IPS-15b (cell line): ENCODE measurements around the gene OR11H7.
"Not testable (repeated sequence)": the region's sequence is repeated elsewhere in the genome, so short reads cannot be mapped to it uniquely, and the experiment has no call there.

ENCODE experiments used
- H3K27me3 ChIP-seq: one replicate; pipeline ENCODE4 v1.6.1; 2013; ENCODE audit warnings: low read length; ENCODE audit not compliant: control insufficient read depth, insufficient read depth
- H3K36me3 ChIP-seq: one replicate; pipeline ENCODE4 v1.6.1; 2013; ENCODE audit warnings: low read length; ENCODE audit not compliant: control insufficient read depth, insufficient read depth
- H3K4me1 ChIP-seq: one replicate; pipeline ENCODE4 v1.6.1; 2013; ENCODE audit warnings: mild to moderate bottlenecking, low read length; ENCODE audit not compliant: control insufficient read depth, insufficient read depth
- H3K4me3 ChIP-seq: one replicate; pipeline ENCODE4 v1.5.1; 2013; ENCODE audit warnings: low read depth, low read length
- H3K9ac ChIP-seq: one replicate; pipeline ENCODE4 v1.6.1; 2013; ENCODE audit warnings: low read depth, mild to moderate bottlenecking, low read length
- H3K9me3 ChIP-seq: one replicate; pipeline ENCODE4 v1.6.1; 2013; ENCODE audit warnings: mild to moderate bottlenecking, low read length; ENCODE audit not compliant: control insufficient read depth, insufficient read depth

Gene OR11H7

GRCh38 chr14:20204721-20205120, 24.1 kb upstream of the OR11H7 start:
- H3K4me3 ChIP-seq, result no peak overlapping the region
- no peaks in the 10 kb centered on the region for H3K4me1 ChIP-seq
- no peaks in the 10 kb centered on the region for H3K27me3 ChIP-seq
- H3K9ac ChIP-seq, result no peak overlapping the region
- H3K9me3 ChIP-seq, result peaks cover 14% of the 10 kb centered on the region
- H3K36me3 ChIP-seq, result no peaks in the 10 kb centered on the region

DNA sequence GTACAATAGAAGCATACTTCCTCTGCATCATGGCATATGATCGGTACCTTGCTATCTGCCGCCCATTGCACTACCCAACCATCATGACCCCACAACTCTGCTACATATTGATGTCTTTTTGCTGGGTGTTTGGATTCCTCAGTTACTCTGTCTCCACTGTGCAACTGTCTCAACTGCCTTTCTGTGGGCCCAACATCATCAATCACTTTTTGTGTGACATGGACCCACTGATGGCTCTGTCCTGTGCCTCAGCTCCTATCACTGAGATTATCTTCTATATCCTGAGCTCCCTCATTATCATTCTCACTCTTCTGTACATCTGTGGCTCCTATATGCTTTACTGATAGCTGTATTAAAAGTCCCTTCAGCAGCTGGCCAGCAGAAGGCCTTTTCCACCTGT, 19.2 kb upstream of the OR11H7 start:
- no peaks in the 10 kb centered on the region for H3K36me3 ChIP-seq
- peaks cover 15% of the 10 kb centered on the region for H3K9me3 ChIP-seq
- no peaks in the 10 kb centered on the region for H3K27me3 ChIP-seq
- no peak overlapping the region for H3K9ac ChIP-seq
- H3K4me1 ChIP-seq, result no peaks in the 10 kb centered on the region
- H3K4me3 ChIP-seq, result no peak overlapping the region

GRCh38 chr14:20212406-20212805, 16.4 kb upstream of the OR11H7 start:
- H3K9me3 ChIP-seq, result peaks cover 15% of the 10 kb centered on the region
- H3K27me3 ChIP-seq, H3K4me1 ChIP-seq, H3K36me3 ChIP-seq, H3K9ac ChIP-seq, H3K4me3 ChIP-seq: not testable (repeated sequence)

- Histone ChIP-seq H3K36me3 (no peaks in the 10 kb centered on the region), H3K27me3 (no peaks in the 10 kb centered on the region), H3K4me1 (no peaks in the 10 kb centered on the region), H3K9ac (no peak overlapping the region), H3K9me3 (peaks cover 5% of the 10 kb centered on the region), H3K4me3 (no peak overlapping the region)
These were observed 13.6 kb upstream of the OR11H7 start for GRCh38 chr14:20215196-20215595.

DNA sequence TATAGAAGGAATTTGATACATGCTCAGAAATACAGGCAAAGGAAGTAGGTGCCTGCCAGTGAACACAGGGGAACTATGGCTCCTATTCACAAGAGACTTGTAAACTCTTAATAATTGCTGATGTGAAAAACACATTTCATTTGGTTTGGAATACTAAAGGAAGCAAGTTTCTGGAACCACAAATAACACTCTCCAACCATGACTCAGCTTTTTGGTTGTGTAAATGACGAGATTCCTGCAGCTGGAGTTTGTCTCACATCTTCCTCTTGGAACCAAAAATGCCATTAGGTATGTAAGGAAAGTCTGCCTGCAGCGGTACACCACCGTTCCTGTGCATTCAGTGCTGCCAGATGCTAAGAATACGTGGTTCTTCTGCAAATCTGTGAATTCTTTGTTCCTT, 9.7 kb upstream of the OR11H7 start:
- H3K36me3 ChIP-seq, result no peaks in the 10 kb centered on the region
- H3K4me3 ChIP-seq, result no peak overlapping the region
- no peaks in the 10 kb centered on the region for H3K9me3 ChIP-seq
- H3K4me1 ChIP-seq, result no peaks in the 10 kb centered on the region
- no peak overlapping the region for H3K9ac ChIP-seq
- H3K27me3 ChIP-seq, result no peaks in the 10 kb centered on the region

DNA sequence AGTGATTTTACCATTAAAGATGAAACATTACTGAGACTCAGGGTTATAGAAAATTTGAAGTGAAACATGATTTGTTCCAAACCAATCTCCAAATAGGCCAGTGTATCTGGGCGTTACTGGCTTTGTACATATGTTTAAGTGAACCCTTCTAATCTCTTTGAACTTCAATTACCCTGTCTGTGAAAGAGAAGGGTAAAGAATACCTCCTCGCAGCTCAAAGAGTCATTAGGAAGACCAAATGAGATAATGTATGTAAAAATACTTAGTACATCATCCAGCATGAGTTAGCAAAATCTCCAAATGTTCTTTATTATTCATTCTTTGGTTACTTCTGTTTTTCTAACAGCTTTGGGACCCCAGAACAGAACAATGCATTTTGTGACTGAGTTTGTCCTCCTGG, 5.4 kb upstream of the OR11H7 start, which contains the start of gene OR11H6:
OR11H6 (plus strand) TSS at position 301 of the 400 bp plus-strand sequence; CDS start at position 301, 0 bp downstream.
- H3K4me1 ChIP-seq, result no peaks in the 10 kb centered on the region
- no peaks in the 10 kb centered on the region for H3K27me3 ChIP-seq
- H3K36me3 ChIP-seq, result no peaks in the 10 kb centered on the region
- H3K9ac ChIP-seq, result no peak within 1 kb of the TSS
- H3K9me3 ChIP-seq, result peaks cover 3% of the 10 kb centered on the region
- no peak within 1 kb of the TSS for H3K4me3 ChIP-seq

GRCh38 chr14:20235415-20235814, 6.6 kb downstream of the OR11H7 start:
- not testable (repeated sequence) for H3K9me3 ChIP-seq, H3K27me3 ChIP-seq, H3K4me1 ChIP-seq, H3K36me3 ChIP-seq, H3K4me3 ChIP-seq, H3K9ac ChIP-seq

DNA sequence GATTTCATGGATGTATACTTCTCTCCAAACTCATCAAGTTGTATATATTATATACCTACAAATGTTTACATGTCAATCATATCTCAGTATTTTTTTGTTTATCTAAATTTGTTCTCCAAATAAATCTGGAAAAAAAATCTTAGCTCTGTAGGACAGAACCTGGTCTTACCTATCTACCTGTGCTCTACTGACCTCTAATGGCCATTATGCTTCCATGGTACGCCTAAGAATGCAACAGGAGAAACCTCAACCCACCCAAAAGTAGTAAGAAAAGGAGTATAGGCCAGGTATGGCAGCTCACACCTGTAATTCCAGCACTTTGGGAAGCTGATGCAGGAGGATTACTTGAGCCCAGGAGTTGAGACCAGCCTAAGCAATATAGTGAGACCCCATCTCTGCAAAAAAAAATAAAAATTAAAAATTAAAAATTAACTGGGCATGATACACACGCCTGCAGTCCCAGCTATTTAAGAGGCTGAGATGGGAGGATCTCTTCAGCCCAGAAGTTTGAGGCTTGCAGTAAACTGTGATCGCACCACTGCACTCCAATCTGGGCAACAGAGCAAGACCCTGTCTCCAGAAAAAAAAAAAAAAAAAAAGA, 19.0 kb downstream of the OR11H7 start:
- Histone ChIP-seq H3K36me3 (no peaks in the 10 kb centered on the region), H3K9me3 (peaks cover 8% of the 10 kb centered on the region), H3K4me1 (no peaks in the 10 kb centered on the region), H3K27me3 (no peaks in the 10 kb centered on the region), H3K4me3 (no peak overlapping the region), H3K9ac (no peak overlapping the region)

- Histone ChIP-seq H3K4me1 (no peaks in the 10 kb centered on the region), H3K36me3 (no peaks in the 10 kb centered on the region), H3K27me3 (no peaks in the 10 kb centered on the region), H3K9ac (no peak overlapping the region), H3K4me3 (no peak overlapping the region), H3K9me3 (no peaks in the 10 kb centered on the region)
These were observed 33.9 kb downstream of the OR11H7 start for GRCh38 chr14:20262642-20263128.

DNA sequence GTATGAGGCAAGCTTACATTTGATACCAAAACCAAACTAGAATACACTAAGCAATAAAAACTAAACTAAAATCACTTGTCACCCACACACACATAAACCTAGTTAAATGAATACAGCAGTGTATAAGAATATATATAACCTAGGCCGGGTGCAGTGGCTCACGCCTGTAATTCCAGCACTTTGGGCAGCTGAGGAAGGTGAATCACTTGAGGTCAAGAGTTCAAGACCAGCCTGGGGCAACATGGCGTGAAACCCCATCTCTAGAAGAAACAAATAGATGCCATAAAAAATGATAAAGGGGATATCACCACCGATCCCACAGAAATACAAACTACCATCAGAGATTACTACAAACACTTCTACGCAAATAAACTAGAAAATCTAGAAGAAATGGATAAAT, 35.6 kb downstream of the OR11H7 start:
- not testable (repeated sequence) for H3K36me3 ChIP-seq

GRCh38 chr14:20274062-20274461, 45.3 kb downstream of the OR11H7 start:
- Histone ChIP-seq H3K4me3 (no peak overlapping the region), H3K9me3 (peaks cover 3% of the 10 kb centered on the region)

More for the DNA sequence above, 35.6 kb downstream of the OR11H7 start:
- not testable (repeated sequence) for H3K9ac ChIP-seq, H3K4me1 ChIP-seq, H3K4me3 ChIP-seq, H3K9me3 ChIP-seq, H3K27me3 ChIP-seq

GRCh38 chr14:20277409-20277808, 48.6 kb downstream of the OR11H7 start:
- no peaks in the 10 kb centered on the region for H3K4me1 ChIP-seq
- H3K36me3 ChIP-seq, result no peaks in the 10 kb centered on the region
- no peaks in the 10 kb centered on the region for H3K27me3 ChIP-seq
- no peak overlapping the region for H3K4me3 ChIP-seq
- peaks cover 3% of the 10 kb centered on the region for H3K9me3 ChIP-seq
- H3K9ac ChIP-seq, result no peak overlapping the region

More at GRCh38 chr14:20274062-20274461, 45.3 kb downstream of the OR11H7 start:
- Histone ChIP-seq H3K27me3 (no peaks in the 10 kb centered on the region), H3K9ac (no peak overlapping the region), H3K4me1 (no peaks in the 10 kb centered on the region), H3K36me3 (no peaks in the 10 kb centered on the region)
